Activated T-cell treated with anti-CD3 and anti-CD28 coated beads for 4 hours (primary cell): Measurements from ENCODE around the gene GNAI2.

Source experiments
- DNase-seq: peaks from one replicate; pipeline ENCODE4 v3.0.0-alpha.2; 2020

GNAI2 gene

GRCh38 chr3:50299638-50299928 is 63.6 kb downstream of the GNAI2 start:
- no peak for DNase-seq

GRCh38 chr3:50299929-50300680 is 64.1 kb downstream of the GNAI2 start:
- DNase-seq, result no peak

DNA sequence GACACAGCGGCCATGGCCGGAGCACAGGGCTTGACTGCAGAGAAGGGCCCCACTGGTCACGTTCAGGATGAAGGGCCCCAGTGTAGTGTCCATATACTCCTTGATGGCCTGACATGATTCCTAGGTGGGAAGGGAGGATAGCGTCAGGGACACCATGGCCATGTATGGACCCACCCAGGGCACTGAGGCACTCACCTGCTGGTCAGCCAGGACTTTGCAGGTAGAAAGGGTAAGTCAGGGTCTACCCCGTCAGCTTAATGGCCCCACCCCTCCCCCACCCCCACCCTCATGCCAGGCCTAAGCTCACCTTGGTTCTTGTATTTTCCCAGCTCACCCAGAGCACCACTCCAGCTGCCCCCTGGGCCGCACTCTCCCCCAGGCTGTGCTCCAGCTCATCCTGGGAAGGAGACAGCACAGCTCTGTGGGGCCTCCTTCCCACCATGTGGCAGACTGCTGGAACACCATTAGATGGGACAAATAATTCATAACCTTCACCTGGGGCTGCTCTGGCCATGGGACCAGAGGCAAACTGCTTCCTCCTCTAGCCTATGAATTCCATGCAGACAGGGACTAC is 64.8 kb downstream of the GNAI2 start:
- no peak for DNase-seq

DNA sequence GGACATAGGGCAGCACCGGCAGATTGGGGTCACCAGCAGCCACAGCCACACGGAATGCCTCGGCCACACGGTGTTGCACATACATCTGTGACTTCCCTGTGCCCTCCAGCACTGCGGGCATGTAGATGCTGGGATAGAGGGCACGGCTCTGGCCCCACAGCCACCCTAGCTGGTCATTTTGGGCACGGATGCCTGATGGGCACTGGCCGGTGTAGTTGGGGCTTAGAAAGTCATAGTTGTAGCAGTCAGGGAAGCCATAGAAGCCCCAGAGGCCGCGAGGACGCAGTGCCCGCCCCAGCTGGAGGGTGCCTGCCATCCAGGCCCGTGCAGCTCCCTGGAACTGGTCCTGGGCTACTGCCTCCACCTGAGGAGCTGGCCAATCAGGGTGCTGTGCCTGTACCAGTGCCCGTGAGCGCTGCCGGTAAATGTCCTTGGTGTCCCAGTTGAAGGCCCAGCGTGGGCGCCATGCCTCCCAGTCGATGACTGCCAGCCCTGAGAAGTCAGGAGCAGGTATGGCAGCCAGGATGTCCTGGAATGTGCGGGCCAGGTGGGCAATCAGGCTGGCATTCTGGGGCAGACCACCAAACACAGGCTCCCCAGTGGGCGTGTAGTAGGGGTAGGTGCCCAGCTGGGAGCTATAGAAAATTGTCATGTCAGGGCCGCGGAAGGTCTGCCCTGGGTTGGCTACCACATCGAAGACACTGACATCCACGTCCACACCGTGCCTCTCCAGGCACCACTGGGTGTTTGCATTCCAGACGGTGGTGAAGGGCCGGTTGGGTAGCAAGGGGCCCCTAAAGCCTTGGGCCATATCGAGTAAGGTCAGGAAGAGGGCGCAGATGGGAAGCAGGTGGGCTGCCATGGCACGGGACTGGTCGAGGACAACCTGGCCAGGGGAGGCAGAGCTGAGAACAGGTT is 66.3 kb downstream of the GNAI2 start:
- no peak for DNase-seq

DNA sequence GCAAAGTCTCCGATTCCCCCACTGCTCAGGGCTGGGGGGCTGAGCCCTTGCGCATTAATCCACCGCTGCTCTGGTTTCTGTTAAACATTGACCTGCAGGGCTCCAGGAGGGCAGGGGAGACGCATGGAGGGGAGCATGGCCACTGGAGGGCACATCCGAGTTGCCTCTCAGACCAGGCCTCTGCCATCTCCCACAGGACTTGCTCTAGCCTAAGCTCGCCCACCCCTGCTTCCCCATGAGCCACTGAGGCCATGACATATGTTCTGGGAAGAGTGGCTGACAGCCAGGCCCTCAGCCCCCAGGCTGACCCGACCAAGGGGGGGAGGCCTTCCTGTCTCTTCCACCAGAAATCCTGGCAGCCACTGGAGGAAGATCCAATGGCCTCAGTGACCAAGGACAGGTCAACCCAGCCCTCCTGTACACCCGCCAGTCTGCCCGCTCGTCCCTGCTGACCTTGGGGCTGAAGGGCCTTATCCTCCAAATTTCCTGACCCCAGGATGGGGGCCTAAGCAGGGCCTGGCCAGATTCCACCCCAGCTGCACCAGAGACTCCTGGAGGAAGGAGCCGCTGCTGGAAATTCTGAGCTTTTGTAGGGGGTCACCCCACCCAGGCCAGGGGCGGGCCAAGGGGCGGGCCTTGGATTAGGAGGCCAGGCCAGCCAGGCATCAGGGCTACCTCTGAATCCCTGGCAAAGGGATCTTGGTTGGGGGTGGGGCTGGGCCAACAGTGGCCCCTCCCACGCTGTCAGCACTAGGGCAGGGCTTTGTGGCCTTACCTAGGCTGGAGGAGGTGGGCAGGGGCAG is 67.2 kb downstream of the GNAI2 start, which contains the start of gene HYAL1:
TSS of gene HYAL1 (minus strand) at position 562 of the 803 bp plus-strand sequence. CDS start 618 bp downstream, outside the sequence.
- no peak for DNase-seq

DNA sequence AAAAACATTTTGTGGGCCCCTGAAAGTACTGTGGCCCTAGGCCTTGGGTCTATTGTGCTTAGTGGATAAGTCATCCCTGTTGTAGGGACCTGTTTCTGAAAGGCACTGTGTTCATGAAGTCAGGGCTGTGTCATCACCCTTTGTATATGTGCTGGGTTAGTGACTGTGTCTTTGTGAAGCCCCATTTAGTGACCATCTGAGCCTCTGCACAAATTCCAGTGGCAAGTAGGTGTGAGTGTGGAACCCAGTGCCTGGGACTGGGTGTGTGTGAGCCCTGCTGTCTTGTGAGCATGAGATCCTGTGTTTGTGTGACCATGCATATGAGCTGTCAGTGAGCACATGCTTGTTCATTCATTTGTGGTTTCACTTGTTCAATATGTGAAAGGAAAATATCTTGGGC is 68.6 kb downstream of the GNAI2 start:
- DNase-seq, result no peak
